Measurements from ENCODE around the gene SEC14L5. TPM values are rescaled to one million over a fixed set of nuclear protein-coding genes. Genes with fewer than 3 reads are reported as not detected.

Gene SEC14L5
- total and polyA plus RNA-seq, 10 of the 15 experiments (the other 5 are each of a cell fraction or from before 2014, with no cell fraction given): 0.01 TPM; not detected in 9

GRCh38 chr16:4970010-4970409 is 11.9 kb downstream of the SEC14L5 start:
- H3K27ac ChIP-seq (ENCODE audit: control insufficient read depth, insufficient read depth): no peak overlapping the region
- DNase-seq (ENCODE audit: low read depth, low spot score) (no peak), FAIRE-seq (no peak), ATAC-seq (no peak)
- H3K4me1 ChIP-seq (ENCODE audit: control insufficient read depth, insufficient read depth, low read length): peaks cover 7% of the 10 kb centered on the region; the same call in 1 of the 2 replicates
- H3K9me3 ChIP-seq (replicated peaks; ENCODE audit: control insufficient read depth, insufficient read depth, low read length): no peaks in the 10 kb centered on the region; the same call in 2 of the 3 replicates
- intact Hi-C loops (cut with micrococcal nuclease; ENCODE audit: unreplicated experiment): loop anchor here (10.0 kb wide), 1 partner anchor 95 kb away; the partner anchor contains the start of gene C16orf89
- 29% methylated on average over 3 of the region's 3 CpGs for WGBS (ENCODE audit: insufficient coverage, insufficient replicate concordance, low lambda C conversion rate, missing lambda C conversion rate)
- no peaks in the 10 kb centered on the region; a peak in 2 of 4 replicates for H3K27me3 ChIP-seq (replicated peaks in 1 of 2; ENCODE audit: control insufficient read depth in 2 of 2, insufficient read depth in 2 of 2, low read length in 1 of 2)
- no peak overlapping the region for H2AFZ ChIP-seq (ENCODE audit: control insufficient read depth, low read depth, low read length)
- no peak overlapping the region for H3K4me2 ChIP-seq (ENCODE audit: control insufficient read depth, insufficient read depth)
- no peaks in the 10 kb centered on the region for H4K20me1 ChIP-seq (ENCODE audit: control insufficient read depth, insufficient read depth)
- ChIA-PET CTCF (no interaction called here), POLR2A (no interaction called here), SMC1A (ENCODE audit: uncharacterized antibody, unreplicated experiment) (no interaction called here), RAD21 (ENCODE audit: unreplicated experiment) (no interaction called here)
- no peaks in the 10 kb centered on the region for H3K36me3 ChIP-seq (ENCODE audit: control insufficient read depth in 2 of 2, insufficient read depth in 2 of 2, low read length in 1 of 2)
- H3K4me3 ChIP-seq: no peak overlapping the region
- no peak overlapping the region for H3K9ac ChIP-seq (ENCODE audit: control insufficient read depth, insufficient read depth, low read length)
- in situ Hi-C loops (cut with MboI): no loop called here
- TF ChIP-seq E2F8 (IDR thresholded peaks at IDR 0.05; ENCODE audit: low read depth, partially characterized antibody) (no peak), BCLAF1 (IDR thresholded peaks at IDR 0.05) (no peak), RAD51 (IDR thresholded peaks at IDR 0.05) (no peak), ZBTB11 (CRISPR knock-in tag; IDR thresholded peaks at IDR 0.05) (no peak), REST (IDR thresholded peaks at IDR 0.05; ENCODE audit: low read depth, low read length) (no peak), NFXL1 (IDR thresholded peaks at IDR 0.05; ENCODE audit: borderline replicate concordance) (no peak), JUND (IDR thresholded peaks at IDR 0.05; ENCODE audit: low read depth, low read length) (no peak), PAX8 (IDR thresholded peaks at IDR 0.05) (no peak), SUPT20H (IDR thresholded peaks at IDR 0.05; ENCODE audit: borderline replicate concordance, control insufficient read depth, low read depth, low read length) (no peak), IRF3 (IDR thresholded peaks at IDR 0.05) (no peak)
- no TSS peak for BruUV-seq (replicated peaks)
- no peaks in the 10 kb centered on the region for H3K79me2 ChIP-seq (ENCODE audit: control insufficient read depth, insufficient read depth, low read length)

Data from GM12878 (cell line).